GM21447 (cell line): ENCODE measurements around the gene ACADS.

Source experiments
- ATAC-seq: cut with Tn5 transposase; IDR thresholded peaks from one replicate; pipeline ENCODE4 v1.9.1; 2021; ENCODE audit not compliant: unreplicated experiment

The ACADS gene

GRCh38 chr12:120754792-120755191 lies 29.2 kb downstream of the ACADS start:
- no peak for ATAC-seq

GRCh38 chr12:120755269-120755668 lies 29.6 kb downstream of the ACADS start:
- ATAC-seq, result no peak

GRCh38 chr12:120757226-120757742 lies 31.7 kb downstream of the ACADS start:
- ATAC-seq, result no peak

DNA sequence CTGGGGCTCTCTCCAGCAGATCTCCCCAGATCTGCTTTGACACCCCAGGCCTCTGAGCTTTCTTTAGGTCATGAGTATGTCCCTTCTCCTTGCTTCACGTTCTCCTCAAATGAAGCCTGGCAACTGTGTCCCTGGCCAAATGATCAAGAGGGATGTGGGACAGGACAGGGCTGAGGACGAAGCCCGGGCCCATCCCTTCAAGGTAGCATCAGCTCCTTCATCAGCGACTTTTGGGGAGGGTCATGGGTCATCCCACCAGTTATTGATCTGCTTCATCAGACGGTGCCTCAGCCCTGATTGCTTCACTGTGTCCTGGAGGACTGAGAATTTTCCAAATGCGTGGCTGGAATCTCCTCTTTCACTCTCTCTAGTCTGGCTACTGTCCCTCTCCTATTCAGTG lies 32.3 kb downstream of the ACADS start:
- no peak for ATAC-seq

GRCh38 chr12:120758798-120759590 lies 33.4 kb downstream of the ACADS start:
- ATAC-seq, result no peak

GRCh38 chr12:120759591-120760348 lies 34.1 kb downstream of the ACADS start:
- no peak for ATAC-seq

DNA sequence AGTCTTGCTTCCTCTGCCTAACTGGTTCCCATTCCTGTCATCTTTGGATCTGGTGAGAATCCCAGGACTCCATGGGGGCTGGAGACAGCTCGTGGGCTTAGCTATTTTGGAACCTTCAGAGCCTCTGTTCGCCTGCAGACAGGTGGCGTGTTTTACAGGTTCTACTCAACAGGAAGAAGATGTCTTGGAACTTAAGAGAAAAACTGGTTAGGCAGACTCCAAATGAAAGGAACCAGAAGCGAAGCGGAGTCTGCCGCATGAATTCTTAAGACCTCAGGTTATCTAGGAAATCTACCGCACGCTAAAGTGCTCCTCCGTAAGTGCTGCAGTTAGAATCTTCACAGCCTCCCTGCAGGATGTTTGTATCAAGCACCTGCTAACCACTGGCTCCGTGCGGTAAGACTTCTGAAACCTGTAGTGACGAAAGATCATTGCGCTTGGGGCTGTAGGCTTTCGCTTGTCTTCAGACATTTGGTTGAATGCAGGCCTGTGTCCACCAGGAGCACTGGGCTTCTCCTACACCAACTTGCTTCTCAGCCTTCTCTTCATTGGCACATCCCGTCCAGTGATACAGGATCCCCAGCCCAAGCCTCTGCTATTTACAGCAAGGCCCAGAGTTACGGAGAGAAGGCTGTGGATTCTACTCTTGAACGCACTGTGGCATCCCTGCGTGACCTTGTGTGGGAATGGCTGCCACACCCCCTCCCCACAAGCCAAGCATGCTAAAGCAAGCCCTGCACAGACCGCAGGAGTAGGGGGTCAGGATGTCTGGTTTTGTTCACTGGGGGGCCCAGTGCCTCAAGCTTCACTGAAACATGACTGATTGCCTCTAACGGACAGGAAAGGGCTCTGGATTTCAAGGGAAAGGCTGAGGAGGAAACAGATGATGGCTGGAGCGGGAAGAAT lies 35.0 kb downstream of the ACADS start:
- ATAC-seq, result no peak

- no peak for ATAC-seq
Observed at GRCh38 chr12:120761519-120761934, 35.9 kb downstream of the ACADS start.

DNA sequence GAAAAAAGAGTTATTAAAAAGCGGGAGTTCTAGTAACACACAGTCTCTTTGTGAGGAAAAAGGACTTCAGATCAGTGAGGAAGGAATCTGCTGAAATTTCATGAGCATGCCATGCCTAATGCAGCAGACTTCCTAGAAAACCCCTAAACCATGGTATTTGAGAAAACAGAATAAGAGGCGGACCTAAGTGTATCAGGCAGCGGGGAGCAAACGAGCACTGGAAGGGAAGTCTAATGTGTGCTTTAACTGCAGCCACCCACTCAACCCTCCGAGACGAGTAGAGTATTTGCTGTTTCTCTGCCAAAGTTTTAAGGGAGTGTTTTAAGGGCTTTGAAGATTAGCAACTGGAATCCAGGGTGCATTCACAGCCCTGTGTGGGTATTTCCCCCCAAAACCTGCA lies 36.5 kb downstream of the ACADS start:
- no peak for ATAC-seq

- no peak for ATAC-seq
Observed at GRCh38 chr12:120763250-120763649, 37.6 kb downstream of the ACADS start.

DNA sequence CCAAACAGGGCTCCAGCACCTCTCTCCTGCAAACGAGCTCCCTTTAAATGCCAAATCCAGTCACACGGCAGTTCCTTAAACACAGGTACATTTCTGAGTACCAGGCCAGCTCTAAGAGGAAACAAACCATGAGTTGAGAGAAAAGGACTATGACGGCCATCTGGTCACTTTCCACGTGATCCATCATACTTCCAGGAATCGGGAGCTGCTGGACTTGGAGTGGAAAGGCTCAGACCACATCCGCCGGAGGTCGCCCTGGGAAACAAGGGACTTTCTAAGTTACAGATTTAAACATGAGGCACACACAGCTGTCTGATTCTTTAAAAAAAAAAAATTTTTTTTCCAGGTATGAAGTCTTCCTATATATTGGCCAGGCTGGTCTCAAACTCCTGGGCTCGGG lies 39.2 kb downstream of the ACADS start:
- ATAC-seq, result no peak

DNA sequence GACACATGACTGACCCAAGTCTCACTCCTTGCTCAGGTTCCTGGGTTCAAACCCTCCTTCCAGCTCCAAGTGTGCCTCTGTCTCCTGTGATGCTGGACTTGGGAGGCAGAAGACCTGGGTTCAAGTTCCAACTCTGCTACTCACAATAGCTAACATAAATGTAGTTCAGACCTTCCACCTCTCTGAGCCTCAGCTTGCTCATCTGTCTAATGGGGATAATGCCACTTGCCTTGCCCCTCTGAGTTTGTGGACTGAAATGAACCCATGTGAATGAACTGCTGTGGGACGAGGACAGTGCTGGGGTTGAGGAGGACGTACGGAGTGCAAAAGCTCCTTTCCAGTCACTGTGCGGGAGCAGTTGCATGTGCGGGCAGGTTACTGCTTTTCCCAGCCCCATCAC lies 40.9 kb downstream of the ACADS start:
- ATAC-seq, result no peak

GRCh38 chr12:120767071-120768024 lies 41.7 kb downstream of the ACADS start:
- no peak for ATAC-seq

DNA sequence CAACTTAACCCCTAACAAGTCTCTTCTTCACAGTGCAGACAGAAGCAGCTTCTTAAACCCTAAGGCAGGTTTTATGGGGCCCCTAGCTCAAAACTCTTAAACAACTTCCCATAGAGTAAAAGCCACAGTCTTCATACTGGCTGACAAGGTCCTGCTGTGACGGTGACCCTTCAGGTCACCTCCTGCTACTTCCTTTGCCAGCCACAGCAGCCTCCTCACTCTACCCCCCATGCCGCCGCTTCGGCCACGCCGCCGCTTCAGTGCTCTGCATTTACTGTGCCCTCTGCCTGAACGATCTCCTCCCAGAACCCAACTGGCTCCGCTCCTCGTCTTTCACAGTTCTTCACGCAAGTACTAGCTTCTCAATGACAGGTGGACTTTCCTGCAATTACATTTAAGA lies 45.5 kb downstream of the ACADS start:
- no peak for ATAC-seq

GRCh38 chr12:120774169-120774916 lies 48.7 kb downstream of the ACADS start:
- no peak for ATAC-seq

GRCh38 chr12:120775862-120776552 lies 50.4 kb downstream of the ACADS start:
- no peak for ATAC-seq

GRCh38 chr12:120783197-120783596 lies 57.6 kb downstream of the ACADS start:
- ATAC-seq, result no peak

GRCh38 chr12:120784804-120785203 lies 59.2 kb downstream of the ACADS start:
- no peak for ATAC-seq

DNA sequence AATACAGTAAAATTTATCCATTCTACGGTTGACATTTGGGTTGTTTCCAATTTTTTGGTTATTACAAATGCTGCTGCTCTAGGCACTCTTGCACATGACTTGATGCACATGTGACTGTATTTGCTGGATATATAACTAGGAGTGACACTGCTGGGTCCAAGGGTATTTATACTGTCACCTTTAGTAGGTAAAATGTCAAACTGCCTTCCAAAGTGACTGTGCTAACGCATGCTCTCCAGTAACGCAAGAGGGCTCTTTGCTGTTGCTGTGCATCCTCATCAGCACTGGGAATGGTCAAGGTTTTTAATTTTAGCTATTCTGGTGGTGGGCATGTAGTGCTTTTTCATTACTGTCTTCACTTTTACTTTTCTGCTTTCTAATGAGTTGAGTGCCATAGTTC lies 62.3 kb downstream of the ACADS start:
- no peak for ATAC-seq
